CD4-positive, alpha-beta T cell treated with Interleukin-15 for 1 hour (primary cell): Measurements from ENCODE around the gene SLC6A5.

Source experiments
- DNase-seq: peaks from one replicate; pipeline ENCODE4 v3.0.0-alpha.2; 2020

SLC6A5 gene

DNA sequence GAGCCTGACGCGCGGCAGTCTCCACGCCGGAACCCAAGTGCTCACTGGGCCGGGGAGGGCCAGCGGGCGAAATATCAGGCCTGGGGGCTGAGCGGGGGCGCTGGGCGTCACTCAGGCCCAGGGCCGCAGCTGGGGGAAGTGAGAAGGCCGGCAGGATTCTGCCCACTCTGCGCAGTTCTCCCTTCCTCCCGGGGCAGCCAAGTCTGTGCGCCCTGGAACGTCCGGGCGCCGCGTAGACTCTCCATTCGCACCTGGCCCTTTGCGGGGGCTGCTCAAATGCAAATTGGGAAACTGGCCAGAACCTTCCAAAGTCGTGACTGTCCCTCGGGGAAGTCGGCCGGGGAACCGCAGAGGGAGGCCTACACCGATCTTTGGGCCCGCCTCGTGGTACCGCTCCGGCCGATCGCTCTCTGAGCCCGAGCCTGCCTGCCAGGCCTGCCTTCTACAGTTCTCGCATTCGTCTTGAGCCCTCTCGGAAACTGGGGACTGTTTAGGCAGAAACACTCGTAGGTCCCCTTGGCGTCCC is 2.2 kb upstream of the SLC6A5 start:
- DNase-seq: no peak

GRCh38 chr11:20597680-20598484 is 1.5 kb upstream of the SLC6A5 start:
- DNase-seq: no peak

DNA sequence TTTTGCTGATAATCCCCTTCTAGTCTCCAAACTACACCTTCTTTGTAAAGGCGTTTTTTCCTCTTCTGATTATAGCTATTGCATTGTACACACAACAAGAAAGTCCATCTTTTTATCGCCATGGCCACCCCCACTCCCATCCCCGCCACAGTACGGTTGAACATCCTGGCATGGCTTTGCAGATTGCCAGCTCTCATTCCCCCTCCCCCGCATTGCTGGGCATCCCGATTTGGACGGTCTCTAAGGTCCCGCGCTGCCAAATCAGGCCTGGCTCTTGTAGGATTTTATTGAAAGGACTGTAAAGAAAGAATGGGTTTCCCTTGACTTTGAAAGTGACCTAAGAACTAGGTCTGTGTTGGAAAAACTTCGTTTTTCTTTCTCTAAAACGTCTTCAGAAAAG is 916 bp upstream of the SLC6A5 start:
- no peak for DNase-seq

DNA sequence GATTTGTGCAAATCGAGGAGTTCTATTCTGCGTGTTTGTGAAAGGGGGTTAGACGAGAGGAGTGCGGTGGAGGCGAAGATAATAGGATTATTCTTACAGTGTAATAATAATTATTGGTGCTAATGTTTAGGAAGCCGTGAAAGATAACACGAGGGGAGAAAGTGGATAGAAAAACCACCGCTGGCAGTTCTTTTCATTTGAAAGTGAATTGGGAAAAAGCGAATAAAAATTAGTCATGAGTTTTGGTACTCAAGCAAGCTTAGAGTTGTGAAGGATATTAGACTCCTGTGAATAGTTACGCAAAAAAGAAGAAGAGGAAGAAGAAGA is 575 bp downstream of the SLC6A5 start:
- DNase-seq: no peak

- DNase-seq: no peak
Measured at GRCh38 chr11:20600551-20600950, 1.1 kb downstream of the SLC6A5 start.

- no peak for DNase-seq
Measured at GRCh38 chr11:20601221-20601914, 2.0 kb downstream of the SLC6A5 start.

- DNase-seq: no peak
Measured at GRCh38 chr11:20604295-20604803, 4.9 kb downstream of the SLC6A5 start.

GRCh38 chr11:20604864-20605601 is 5.6 kb downstream of the SLC6A5 start:
- DNase-seq: no peak

- DNase-seq: no peak
Measured at GRCh38 chr11:20605602-20606091, 6.2 kb downstream of the SLC6A5 start.

DNA sequence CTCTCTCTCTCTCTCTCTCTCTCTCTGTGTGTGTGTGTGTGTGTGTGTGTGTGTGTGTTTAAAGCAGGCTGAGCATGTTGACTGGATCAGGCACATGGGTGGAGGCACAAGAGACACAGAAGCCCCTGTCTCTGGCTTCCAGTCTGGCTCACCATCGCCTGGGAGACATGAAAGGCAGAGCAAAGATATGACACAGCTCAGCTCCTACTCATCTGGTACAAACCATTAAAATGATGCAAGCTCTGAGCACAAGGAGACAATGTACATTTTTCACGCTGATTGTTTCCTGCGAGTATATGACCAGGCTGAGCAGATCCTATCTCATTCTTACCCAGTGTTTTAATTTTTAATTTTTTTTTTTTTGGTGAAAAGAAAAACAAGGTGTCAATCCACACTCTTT is 9.5 kb downstream of the SLC6A5 start:
- no peak for DNase-seq

- peak; percentile 31 for DNase-seq
Measured at GRCh38 chr11:20609727-20610707, 10.6 kb downstream of the SLC6A5 start.

- no peak for DNase-seq
Measured at GRCh38 chr11:20610825-20611224, 11.4 kb downstream of the SLC6A5 start.

- DNase-seq: no peak
Measured at GRCh38 chr11:20611445-20611844, 12.0 kb downstream of the SLC6A5 start.

DNA sequence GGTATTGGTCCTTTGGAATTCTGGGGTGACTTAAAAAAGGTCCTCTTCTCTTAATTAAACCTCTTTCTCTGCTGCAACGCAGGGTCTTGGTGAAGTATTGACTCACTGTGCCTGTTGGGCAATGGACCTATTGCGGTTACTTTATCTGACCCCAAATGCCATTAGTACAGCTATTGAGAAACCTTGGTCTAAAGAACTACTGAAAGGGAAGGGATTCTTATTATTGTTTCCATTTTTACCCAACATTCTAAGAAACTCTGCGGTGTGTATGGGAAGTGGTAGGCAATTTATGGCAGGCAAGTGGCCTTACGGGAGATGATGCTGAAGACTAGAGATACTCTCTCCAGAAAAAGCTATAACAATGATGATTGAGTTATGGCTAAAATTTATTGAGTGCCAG is 12.5 kb downstream of the SLC6A5 start:
- no peak for DNase-seq

GRCh38 chr11:20612416-20612815 is 13.0 kb downstream of the SLC6A5 start:
- no peak for DNase-seq

GRCh38 chr11:20616920-20617319 is 17.5 kb downstream of the SLC6A5 start:
- DNase-seq: no peak

- DNase-seq: no peak
Measured at GRCh38 chr11:20617346-20618005, 18.1 kb downstream of the SLC6A5 start.

DNA sequence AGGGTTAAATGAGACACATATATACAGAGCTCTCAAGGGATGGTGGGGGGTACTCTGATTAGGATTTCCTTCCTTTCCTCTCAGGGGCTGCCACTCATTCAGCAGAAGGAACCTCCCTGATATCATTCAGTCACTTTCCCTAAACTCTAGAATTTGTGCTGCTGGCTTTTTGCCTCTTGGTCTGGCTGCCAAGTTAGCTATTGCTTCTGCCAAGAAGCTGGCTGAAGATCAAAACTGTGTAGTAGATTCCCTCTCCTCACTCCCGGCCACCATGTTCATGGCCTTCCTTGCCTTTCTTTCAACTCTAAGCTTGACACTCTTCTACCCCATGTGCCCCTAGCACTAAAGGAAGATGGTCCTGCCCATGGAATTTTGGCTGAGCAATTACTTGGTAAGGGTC is 18.7 kb downstream of the SLC6A5 start:
- DNase-seq: no peak

DNA sequence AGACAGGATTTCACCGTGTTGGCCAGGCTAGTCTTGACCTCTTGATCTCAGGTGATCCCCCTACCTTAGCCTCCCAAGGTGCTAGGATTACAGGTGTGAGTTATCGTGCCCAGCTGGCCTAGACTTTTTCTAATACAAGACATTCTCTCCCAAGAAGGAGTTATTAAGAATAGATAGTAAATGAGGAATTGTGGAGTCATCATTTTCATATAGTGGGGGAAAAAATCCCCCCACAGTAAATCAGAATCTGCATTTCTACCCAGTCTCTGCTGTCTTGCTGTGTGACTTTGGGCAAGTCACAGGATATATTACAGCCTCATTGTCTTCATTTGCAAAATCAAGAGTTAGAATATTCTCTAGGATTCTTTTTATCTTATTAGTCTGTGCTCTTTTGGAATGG is 21.6 kb downstream of the SLC6A5 start:
- no peak for DNase-seq

- no peak for DNase-seq
Measured at GRCh38 chr11:20621679-20622078, 22.3 kb downstream of the SLC6A5 start.

- no peak for DNase-seq
Measured at GRCh38 chr11:20623252-20623651, 23.8 kb downstream of the SLC6A5 start.
